Activated CD8-positive, alpha-beta T cell treated with anti-CD3 and anti-CD28 coated beads for 36 hours (primary cell): ENCODE data around the gene LEAP2. TPM values are rescaled to one million over a fixed set of nuclear protein-coding genes. Genes with fewer than 3 reads are reported as not detected.

ENCODE experiments used
- ATAC-seq: fragments of 200-7000 bp; cut with Tn5 transposase; one replicate; pipeline ENCODE4 v1.10.0; 2021; ENCODE audit warnings: mild to moderate bottlenecking, moderate library complexity
- CTCF ChIA-PET: fragments of 350-600 bp; sonication (Branson Sonifier 250); formaldehyde crosslinking; loops from one replicate; lab custom pipeline; 2021; ENCODE audit warnings: antibody characterized with exemption; lab: Charles Lee
- POLR2A ChIA-PET: fragments of 350-600 bp; sonication (Branson Sonifier 250); formaldehyde crosslinking; loops from one replicate; lab custom pipeline; 2021; ENCODE audit warnings: antibody characterized with exemption; lab: Charles Lee
- DNase-seq: peaks from one replicate; pipeline ENCODE4 v3.0.0-alpha.2; 2020
- H3K27ac Mint-ChIP-seq: one replicate; pipeline ENCODE4 v1.8.0; 2021; ENCODE audit warnings: mild to moderate bottlenecking, mixed read lengths
- H3K27me3 Mint-ChIP-seq: one replicate; pipeline ENCODE4 v1.8.0; 2021; ENCODE audit warnings: mixed read lengths
- H3K36me3 Mint-ChIP-seq: one replicate; pipeline ENCODE4 v1.8.0; 2021; ENCODE audit warnings: low read depth, mixed read lengths
- H3K4me1 Mint-ChIP-seq: one replicate; pipeline ENCODE4 v1.8.0; 2021; ENCODE audit warnings: low read depth, mixed read lengths
- H3K4me3 Mint-ChIP-seq: one replicate; pipeline ENCODE4 v1.8.0; 2021; ENCODE audit warnings: mild to moderate bottlenecking, moderate library complexity, mixed read lengths
- H3K9me3 Mint-ChIP-seq: one replicate; pipeline ENCODE4 v1.8.0; 2021; ENCODE audit warnings: mixed read lengths
- CTCF ChIP-seq: fragments of 200-600 bp; IDR thresholded peaks from one replicate; pipeline ENCODE4 v1.8.0; 2022; ENCODE audit warnings: antibody characterized with exemption, mild to moderate bottlenecking
- intact Hi-C: fragments of 100-400 bp; cut with micrococcal nuclease; formaldehyde crosslinking; loops from one replicate; pipeline ENCODE4 v1.10.0; 2022
- total RNA-seq, 2 experiments: library from RNA; stranded (reverse); gene quantifications; one replicate each; pipeline ENCODE4 v1.2.3, GENCODE V29; 2021

Gene LEAP2
- total RNA-seq, 2 experiments from 2014 or later, result 3.0 to 3.5 TPM

- Mint-ChIP-seq H3K9me3 (no peaks in the 10 kb centered on the region), H3K27me3 (peaks cover 42% of the 10 kb centered on the region), H3K4me1 (peaks cover 5% of the 10 kb centered on the region), H3K36me3 (no peaks in the 10 kb centered on the region), H3K27ac (no peak within 1 kb of the TSS), H3K4me3 (peak within 1 kb of the TSS; percentile 69)
- POLR2A ChIA-PET, result interaction anchor here (0.6 kb wide), 2 partner anchors 9 to 233 kb away, joined by 3 read pairs; no protein-coding TSS in a partner anchor
- TF ChIP-seq CTCF, result no peak
- DNase-seq (peak; percentile 45), ATAC-seq (peak; percentile 45)
- intact Hi-C loops, result no loop called here
- CTCF ChIA-PET, result interaction anchor here (0.6 to 3.2 kb wide), 22 partner anchors 9 to 794 kb away, joined by 3 to 24 read pairs (median 4); no protein-coding TSS in a partner anchor
These were observed 42.9 kb upstream of the LEAP2 start, which contains the start of gene SHROOM1 for GRCh38 chr5:132830436-132831094. TSS of gene SHROOM1 (minus strand) at chr5:132830647. CDS start at chr5:132826140, 4,507 bp downstream.

- Mint-ChIP-seq H3K9me3 (no peaks in the 10 kb centered on the region), H3K36me3 (no peaks in the 10 kb centered on the region), H3K4me3 (peak overlapping the region; percentile 66), H3K27ac (no peak overlapping the region), H3K27me3 (peaks cover 37% of the 10 kb centered on the region), H3K4me1 (peaks cover 5% of the 10 kb centered on the region)
- CTCF ChIA-PET, result interaction anchor here (0.6 to 2.5 kb wide), 6 partner anchors 18 to 793 kb away, joined by 3 to 10 read pairs (median 5); no protein-coding TSS in a partner anchor
- ATAC-seq (no peak), DNase-seq (no peak)
- intact Hi-C loops, result no loop called here
- TF ChIP-seq CTCF, result no peak
- POLR2A ChIA-PET, result interaction anchor here (0.6 kb wide), 1 partner anchor 10 kb away, joined by 3 read pairs; no protein-coding TSS in a partner anchor
These were observed 42.2 kb upstream of the LEAP2 start for GRCh38 chr5:132831095-132831860.

- DNase-seq (no peak), ATAC-seq (no peak)
- intact Hi-C loops, result no loop called here
- Mint-ChIP-seq H3K27me3 (peaks cover 25% of the 10 kb centered on the region), H3K4me1 (peaks cover 5% of the 10 kb centered on the region), H3K4me3 (no peak overlapping the region), H3K9me3 (no peaks in the 10 kb centered on the region), H3K36me3 (no peaks in the 10 kb centered on the region), H3K27ac (no peak overlapping the region)
- POLR2A ChIA-PET, result no interaction called here
- TF ChIP-seq CTCF, result no peak
- CTCF ChIA-PET, result interaction anchor here (1.0 to 4.3 kb wide), 2 partner anchors 12 to 51 kb away, joined by 3 to 19 read pairs; no protein-coding TSS in a partner anchor
These were observed 40.9 kb upstream of the LEAP2 start for GRCh38 chr5:132832612-132833011.

GRCh38 chr5:132834057-132834456, 39.4 kb upstream of the LEAP2 start:
- DNase-seq, result no peak
- intact Hi-C loops, result no loop called here
- no peaks in the 10 kb centered on the region for H3K36me3 Mint-ChIP-seq
- ATAC-seq, result no peak
- TF ChIP-seq CTCF, result no peak
- no peak overlapping the region for H3K4me3 Mint-ChIP-seq
- ChIA-PET POLR2A (no interaction called here), CTCF (interaction anchor here (0.7 to 4.3 kb wide), 4 partner anchors 14 to 49 kb away, joined by 3 to 19 read pairs (median 4); no protein-coding TSS in a partner anchor)
- H3K27me3 Mint-ChIP-seq, result peaks cover 15% of the 10 kb centered on the region
- H3K4me1 Mint-ChIP-seq, result peaks cover 4% of the 10 kb centered on the region
- H3K27ac Mint-ChIP-seq, result no peak overlapping the region
- H3K9me3 Mint-ChIP-seq, result no peaks in the 10 kb centered on the region
